Thyroid gland (tissue), 4 donors: ENCODE data around the gene MTO1.

ENCODE experiments used
- POLR2A ChIP-seq, 2 donors: fragments of 450-650 bp; IDR thresholded peaks; one replicate each; pipeline ENCODE4 v1.6.1; 2017; ENCODE audit warnings: antibody characterized with exemption in 2 of 2, mild to moderate bottlenecking in 2 of 2, moderate library complexity in 1 of 2
- TF ChIP-seq, protein P1 (sequence below), 6 experiments: fragments of 200-600 bp in 3 of 6; fragments of 450-650 bp in 3 of 6; sonication (generic) in 3 of 6; IDR thresholded peaks; one replicate each; pipeline ENCODE4 v1.5.1; 2016 to 2019; ENCODE audit warnings: antibody characterized with exemption in 6 of 6, mild to moderate bottlenecking in 2 of 6, inconsistent platforms in 1 of 6, moderate library complexity in 1 of 6

DNA sequence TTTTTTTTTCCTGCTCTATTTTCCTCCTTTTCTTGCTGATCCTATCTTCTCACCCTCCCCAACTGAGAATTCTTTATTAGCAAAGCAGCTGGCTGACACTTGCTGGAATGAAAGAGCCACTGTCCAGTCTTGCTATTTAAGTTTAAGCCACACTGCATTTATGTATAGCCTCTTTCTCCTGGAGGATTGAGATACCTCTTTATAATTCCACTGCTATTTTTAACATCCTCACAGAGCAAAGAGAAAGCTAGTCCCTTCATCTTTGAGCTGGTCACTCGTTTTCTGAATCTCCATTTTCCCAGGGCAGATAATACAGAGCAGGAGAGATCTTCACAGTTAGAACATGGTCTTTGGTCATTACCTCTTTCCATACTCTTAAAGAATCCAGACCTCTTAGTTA is 95.3 kb downstream of the MTO1 start:
- TF ChIP-seq, protein P1, sequence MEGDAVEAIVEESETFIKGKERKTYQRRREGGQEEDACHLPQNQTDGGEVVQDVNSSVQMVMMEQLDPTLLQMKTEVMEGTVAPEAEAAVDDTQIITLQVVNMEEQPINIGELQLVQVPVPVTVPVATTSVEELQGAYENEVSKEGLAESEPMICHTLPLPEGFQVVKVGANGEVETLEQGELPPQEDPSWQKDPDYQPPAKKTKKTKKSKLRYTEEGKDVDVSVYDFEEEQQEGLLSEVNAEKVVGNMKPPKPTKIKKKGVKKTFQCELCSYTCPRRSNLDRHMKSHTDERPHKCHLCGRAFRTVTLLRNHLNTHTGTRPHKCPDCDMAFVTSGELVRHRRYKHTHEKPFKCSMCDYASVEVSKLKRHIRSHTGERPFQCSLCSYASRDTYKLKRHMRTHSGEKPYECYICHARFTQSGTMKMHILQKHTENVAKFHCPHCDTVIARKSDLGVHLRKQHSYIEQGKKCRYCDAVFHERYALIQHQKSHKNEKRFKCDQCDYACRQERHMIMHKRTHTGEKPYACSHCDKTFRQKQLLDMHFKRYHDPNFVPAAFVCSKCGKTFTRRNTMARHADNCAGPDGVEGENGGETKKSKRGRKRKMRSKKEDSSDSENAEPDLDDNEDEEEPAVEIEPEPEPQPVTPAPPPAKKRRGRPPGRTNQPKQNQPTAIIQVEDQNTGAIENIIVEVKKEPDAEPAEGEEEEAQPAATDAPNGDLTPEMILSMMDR (IDR thresholded peaks at IDR 0.05): no peak
- TF ChIP-seq POLR2A (IDR thresholded peaks at IDR 0.05): no peak
